ENCODE data around the gene PRICKLE1.

DNA sequence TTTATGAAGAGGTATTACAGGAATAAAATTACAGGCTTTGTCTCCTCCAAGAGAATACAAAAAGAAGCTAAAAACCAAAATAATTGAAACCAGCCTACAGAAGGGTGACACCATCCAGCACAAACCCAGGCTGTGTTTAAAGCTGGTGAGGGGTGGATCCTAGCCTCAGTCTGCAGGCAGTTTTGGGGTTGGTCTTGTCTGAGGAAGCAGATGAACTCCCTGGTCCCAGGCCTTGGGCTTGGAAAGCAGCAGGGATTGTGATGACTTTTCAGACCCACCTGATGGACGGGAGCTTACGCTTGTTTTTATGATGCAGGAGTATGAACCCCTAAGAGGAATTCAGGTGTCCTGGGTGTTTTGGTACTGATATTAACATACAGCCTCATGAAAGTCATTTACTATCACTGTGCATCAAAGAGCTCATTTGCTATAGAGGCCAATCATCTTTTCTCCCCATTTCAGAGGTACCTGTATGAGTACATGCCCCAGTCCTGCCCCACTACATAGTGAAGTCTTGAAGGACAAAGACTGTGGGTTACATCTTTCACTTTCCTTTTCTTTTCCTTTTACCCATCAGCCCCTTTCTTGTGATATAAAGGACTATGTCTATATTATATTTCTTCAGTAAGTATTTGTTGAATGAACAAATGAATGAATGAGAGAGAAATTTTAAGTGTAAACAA lies 18.1 kb downstream of the PRICKLE1 start:
- TF ChIP-seq, protein P1, sequence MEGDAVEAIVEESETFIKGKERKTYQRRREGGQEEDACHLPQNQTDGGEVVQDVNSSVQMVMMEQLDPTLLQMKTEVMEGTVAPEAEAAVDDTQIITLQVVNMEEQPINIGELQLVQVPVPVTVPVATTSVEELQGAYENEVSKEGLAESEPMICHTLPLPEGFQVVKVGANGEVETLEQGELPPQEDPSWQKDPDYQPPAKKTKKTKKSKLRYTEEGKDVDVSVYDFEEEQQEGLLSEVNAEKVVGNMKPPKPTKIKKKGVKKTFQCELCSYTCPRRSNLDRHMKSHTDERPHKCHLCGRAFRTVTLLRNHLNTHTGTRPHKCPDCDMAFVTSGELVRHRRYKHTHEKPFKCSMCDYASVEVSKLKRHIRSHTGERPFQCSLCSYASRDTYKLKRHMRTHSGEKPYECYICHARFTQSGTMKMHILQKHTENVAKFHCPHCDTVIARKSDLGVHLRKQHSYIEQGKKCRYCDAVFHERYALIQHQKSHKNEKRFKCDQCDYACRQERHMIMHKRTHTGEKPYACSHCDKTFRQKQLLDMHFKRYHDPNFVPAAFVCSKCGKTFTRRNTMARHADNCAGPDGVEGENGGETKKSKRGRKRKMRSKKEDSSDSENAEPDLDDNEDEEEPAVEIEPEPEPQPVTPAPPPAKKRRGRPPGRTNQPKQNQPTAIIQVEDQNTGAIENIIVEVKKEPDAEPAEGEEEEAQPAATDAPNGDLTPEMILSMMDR (IDR thresholded peaks at IDR 0.05) = no peak
- no peak for TF ChIP-seq EZH2 (IDR thresholded peaks at IDR 0.05; ENCODE audit: borderline replicate concordance, insufficient read depth, low read depth, low read length, poor library complexity, severe bottlenecking)
